ENCODE measurements around the gene CCL21.
"Not testable (repeated sequence)": the region's sequence is repeated elsewhere in the genome, so short reads cannot be mapped to it uniquely, and the experiment has no call there.

Gene CCL21

GRCh38 chr9:34710023-34710422 is at the start of gene CCL21:
CCL21 (minus strand) TSS chr9:34710136; CDS start chr9:34710066, 70 bp downstream.
- no peak for DNase-seq

GRCh38 chr9:34759432-34760134 is 49.6 kb upstream of the CCL21 start:
- DNase-seq, result no peak

GRCh38 chr9:34750320-34750719 is 40.4 kb upstream of the CCL21 start:
- DNase-seq, result not testable (repeated sequence)

DNA sequence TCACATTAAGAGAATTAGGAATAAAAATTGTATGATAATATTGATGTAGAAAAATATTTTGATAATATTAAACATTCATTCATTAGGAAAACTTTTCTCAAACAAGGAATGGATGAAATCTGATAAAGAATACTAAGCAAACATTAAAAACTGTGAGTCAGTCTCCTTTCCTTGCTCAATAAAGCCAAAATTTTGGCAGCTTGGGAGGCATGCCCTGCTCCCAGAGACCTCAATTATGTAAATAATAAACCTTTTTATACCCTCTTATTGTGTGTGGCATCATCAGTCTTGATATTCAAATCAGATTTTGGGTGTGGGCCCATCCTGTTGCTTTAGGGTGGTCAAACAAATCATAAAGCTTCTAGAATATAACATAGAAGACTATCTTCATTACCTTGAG is 36.6 kb upstream of the CCL21 start:
- DNase-seq, result no peak

- no peak for DNase-seq
Measured at GRCh38 chr9:34744295-34745221, 34.6 kb upstream of the CCL21 start.

GRCh38 chr9:34742710-34743109 is 32.8 kb upstream of the CCL21 start:
- no peak for DNase-seq

DNA sequence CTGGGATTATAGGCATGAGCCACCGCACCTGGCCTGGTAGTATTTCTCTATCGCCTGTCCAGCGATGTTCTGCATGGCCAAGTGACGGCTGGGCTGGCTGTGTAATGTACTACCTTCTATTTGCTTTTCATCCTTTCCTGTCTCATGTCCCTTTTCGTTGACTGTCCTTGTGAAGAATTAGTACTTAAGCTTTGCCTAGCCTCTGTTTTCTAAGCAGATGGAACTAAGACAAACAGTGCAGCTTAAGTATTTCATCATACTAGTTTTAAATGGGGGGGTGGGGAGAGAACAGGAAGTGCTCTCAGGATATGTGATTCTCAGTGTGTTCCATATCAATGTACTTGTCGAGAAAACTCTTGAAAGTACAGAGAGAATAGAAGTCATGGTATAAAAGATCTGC is 31.7 kb upstream of the CCL21 start:
- DNase-seq, result no peak

DNA sequence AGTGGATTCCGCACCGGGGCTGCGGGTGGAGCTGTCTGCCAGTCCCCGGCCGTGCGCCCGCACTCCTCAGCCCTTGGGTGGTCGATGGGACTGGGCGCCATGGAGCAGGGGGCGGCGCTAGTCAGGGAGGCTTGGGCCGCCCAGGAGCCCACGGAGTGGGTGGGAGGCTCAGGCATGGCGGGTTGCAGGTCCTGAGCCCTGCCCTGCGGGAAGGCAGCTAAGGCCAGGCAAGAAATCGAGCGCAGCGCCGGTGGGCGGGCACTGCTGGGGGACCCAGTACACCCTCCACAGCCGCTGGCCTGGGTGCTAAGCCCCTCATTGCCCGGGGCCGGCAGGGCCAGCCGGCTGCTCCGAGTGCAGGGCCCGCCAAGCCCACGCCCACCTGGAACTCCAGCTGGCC is 30.2 kb upstream of the CCL21 start:
- not testable (repeated sequence) for DNase-seq

DNA sequence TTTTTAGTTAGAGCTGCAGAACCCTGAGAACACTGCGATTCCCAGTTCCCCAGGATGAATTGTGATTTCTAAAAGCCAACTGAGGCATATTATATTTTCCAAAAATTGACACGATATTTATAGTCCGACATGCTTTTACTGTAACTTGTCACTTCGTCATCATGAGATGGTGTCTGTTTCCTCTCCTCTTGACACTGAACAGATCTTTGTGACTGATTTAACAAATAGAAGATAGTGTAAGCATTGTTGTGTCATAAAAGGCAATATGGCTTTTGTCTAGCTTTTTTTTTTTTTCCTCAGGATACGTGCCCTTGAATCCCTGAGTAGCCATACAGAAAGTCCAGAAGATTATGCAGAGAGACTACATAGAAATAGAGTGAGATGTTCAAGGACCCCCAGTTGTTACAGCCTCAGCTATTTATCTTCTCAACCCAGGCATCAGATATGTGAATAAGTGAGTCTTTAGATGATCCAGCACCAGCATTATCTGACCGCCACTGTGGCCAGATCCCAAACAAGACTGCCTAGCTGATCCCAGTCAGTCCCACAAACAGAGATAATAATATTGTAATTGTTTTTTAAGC is 27.8 kb upstream of the CCL21 start:
- DNase-seq, result no peak

DNA sequence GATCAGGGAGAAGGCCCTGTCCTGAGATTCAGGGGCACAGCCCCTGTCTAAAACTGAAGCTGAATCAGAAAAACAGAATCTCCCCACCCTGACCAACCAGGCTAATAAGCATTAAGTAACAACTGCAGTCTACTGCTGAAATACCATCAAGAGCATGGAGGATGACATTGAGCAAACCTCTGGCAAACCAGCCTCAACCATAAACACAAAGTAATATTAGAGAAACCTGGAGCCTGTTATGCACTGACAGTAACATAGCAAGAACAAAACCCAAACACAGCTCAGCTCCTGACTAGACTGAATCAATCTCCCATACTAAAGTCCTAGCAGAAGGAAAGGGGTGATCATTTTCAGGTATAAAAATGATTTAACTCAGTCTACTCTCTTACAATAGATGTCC is 24.8 kb upstream of the CCL21 start:
- no peak for DNase-seq

- no peak for DNase-seq
Measured at GRCh38 chr9:34732886-34733285, 22.9 kb upstream of the CCL21 start.

DNA sequence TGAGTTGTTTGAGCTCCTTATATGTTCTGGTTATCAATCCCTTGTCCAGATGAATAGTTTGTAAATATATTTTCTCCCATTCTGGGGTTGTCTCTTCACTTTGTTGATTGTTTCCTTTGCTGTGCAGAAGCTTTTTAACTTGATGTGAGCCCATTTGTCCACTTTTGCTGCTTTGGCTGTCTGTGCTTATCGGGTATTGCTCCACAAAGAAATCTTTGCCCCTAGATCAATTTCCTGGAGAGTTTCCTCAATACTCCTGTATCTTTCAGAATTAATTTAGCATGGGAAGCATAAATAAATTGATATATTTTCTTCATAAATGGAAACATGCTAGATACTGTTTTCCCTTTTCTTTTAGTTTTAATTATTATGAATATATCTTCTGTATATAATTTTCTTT is 22.5 kb upstream of the CCL21 start:
- DNase-seq, result no peak

DNA sequence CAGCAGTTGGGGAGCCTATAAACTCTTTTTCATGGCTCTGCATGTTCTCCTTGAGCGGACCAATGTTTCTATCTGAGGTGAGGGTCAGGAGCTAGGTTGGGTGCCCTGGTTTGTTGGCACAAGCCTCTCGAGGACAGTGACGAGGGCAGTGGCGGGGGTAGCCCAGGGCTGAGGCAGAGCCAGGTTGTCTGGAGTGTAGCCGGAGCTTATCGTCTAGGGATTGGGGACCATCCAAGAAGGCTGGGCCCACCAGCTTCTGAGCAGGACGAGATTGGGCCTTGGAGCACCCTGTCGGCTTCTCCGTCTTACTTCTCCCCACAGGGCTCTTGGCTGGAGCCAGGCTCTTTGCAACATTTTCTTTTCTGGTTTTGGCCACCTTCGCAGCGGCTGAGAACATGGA is 13.2 kb upstream of the CCL21 start:
- no peak for DNase-seq

DNA sequence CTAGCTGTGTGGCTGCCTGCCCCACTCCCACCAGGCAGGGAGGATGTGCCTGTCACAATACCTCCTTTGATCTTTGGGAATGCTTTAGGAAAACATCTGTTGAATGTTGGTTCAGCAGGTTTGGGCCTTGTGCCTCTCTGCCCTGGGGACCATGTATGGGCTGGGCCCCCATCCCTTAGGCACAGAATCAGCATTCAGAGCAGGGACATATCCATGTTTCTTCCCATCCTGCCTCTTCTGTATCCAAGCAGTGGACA is 9.8 kb upstream of the CCL21 start:
- DNase-seq, result not testable (repeated sequence)

GRCh38 chr9:34719021-34719768 is 9.3 kb upstream of the CCL21 start:
- no peak for DNase-seq

GRCh38 chr9:34717996-34718614 is 8.2 kb upstream of the CCL21 start:
- DNase-seq, result no peak

DNA sequence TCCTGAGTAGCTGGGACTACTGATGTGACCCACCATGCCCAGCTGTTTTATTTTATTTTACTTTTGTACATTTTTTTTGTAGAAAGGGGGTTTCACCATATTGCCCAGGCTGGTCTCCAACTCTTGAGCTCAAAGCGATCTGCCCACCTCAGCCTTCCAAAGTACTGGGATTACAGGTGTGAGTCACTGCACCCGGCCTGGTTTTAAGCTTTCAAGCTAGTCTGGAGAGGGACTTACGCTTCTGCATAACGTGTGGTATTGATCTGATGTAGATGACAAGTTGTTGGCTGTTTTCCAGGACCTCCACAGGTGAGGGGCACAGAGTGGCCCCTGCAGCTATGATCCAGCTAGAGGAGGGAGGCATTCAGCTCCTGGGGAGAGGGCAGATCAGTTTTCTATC is 6.8 kb upstream of the CCL21 start:
- no peak for DNase-seq

- no peak for DNase-seq
Measured at GRCh38 chr9:34715639-34716215, 5.8 kb upstream of the CCL21 start.

GRCh38 chr9:34714007-34714406 is 4.1 kb upstream of the CCL21 start:
- DNase-seq, result no peak

DNA sequence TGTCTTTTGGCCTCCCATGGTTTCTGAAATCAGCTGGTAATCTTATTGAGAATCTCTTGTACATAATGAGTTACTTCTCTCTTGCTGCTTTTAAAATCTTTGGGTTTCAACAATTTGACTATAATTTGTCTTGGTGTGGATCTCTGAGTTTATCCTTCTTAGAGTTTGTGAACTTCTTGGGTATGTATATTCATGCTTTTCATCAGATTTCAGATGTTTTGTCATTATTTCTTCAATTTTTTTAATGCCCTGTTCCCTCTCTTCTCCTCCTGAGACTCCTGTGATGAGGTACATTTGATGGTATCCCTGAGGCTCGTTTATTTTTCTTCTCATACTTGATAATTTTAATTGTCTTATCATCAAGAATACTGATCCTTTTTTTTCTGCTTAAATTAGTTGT is 2.2 kb upstream of the CCL21 start:
- no peak for DNase-seq

GRCh38 chr9:34709196-34709978 is 549 bp downstream of the CCL21 start:
- DNase-seq, result no peak

GRCh38 chr9:34707130-34707529 is 2.8 kb downstream of the CCL21 start:
- DNase-seq, result no peak

Data from KG1 (cell line).